Endodermal cell (in vitro differentiated cells): Measurements from ENCODE around the gene RNF186. TPM values are rescaled to one million over a fixed set of nuclear protein-coding genes. Genes with fewer than 3 reads are reported as not detected.

Experiments used
- DNase-seq: peaks from one replicate; pipeline ENCODE4 v3.0.0-alpha.2; 2017
- H3K27ac ChIP-seq: 2 replicates; pipeline ENCODE4 v1.5.1; 2013; ENCODE audit warnings: mild to moderate bottlenecking, low read depth, low read length, moderate library complexity
- H3K27me3 ChIP-seq: 2 replicates; pipeline ENCODE4 v1.6.1; 2013; ENCODE audit warnings: mild to moderate bottlenecking, low read length, moderate library complexity; ENCODE audit not compliant: insufficient read depth, control insufficient read depth, poor library complexity, severe bottlenecking
- H3K36me3 ChIP-seq: 2 replicates; pipeline ENCODE4 v1.7.0; 2013; ENCODE audit warnings: mild to moderate bottlenecking, low read length, moderate library complexity; ENCODE audit not compliant: control insufficient read depth, insufficient read depth
- H3K4me1 ChIP-seq: one replicate; pipeline ENCODE4 v1.7.0; 2013; ENCODE audit warnings: low read length; ENCODE audit not compliant: control insufficient read depth, insufficient read depth
- H3K4me3 ChIP-seq: 2 replicates; pipeline ENCODE4 v1.5.1; 2013; ENCODE audit warnings: mild to moderate bottlenecking, low read length, moderate library complexity
- H3K9ac ChIP-seq: 2 replicates; pipeline ENCODE4 v1.6.1; 2013; ENCODE audit warnings: mild to moderate bottlenecking, low read length, moderate library complexity; ENCODE audit not compliant: poor library complexity, severe bottlenecking; ENCODE audit errors: extremely low read depth
- H3K9me3 ChIP-seq: 2 replicates; pipeline ENCODE4 v1.6.1; 2013; ENCODE audit warnings: mild to moderate bottlenecking, low read length, moderate library complexity; ENCODE audit not compliant: control insufficient read depth
- H3K27ac Mint-ChIP-seq: 2 replicates; pipeline ENCODE4 v1.8.0; 2020; ENCODE audit warnings: mixed read lengths
- H3K27me3 Mint-ChIP-seq: 2 replicates; pipeline ENCODE4 v1.8.0; 2021; ENCODE audit warnings: mild to moderate bottlenecking, mixed read lengths; ENCODE audit not compliant: insufficient read depth
- H3K36me3 Mint-ChIP-seq: 2 replicates; pipeline ENCODE4 v1.8.0; 2020; ENCODE audit warnings: low read depth, mixed read lengths
- H3K4me1 Mint-ChIP-seq: 2 replicates; pipeline ENCODE4 v1.8.0; 2020; ENCODE audit warnings: mixed read lengths
- H3K4me3 Mint-ChIP-seq: 2 replicates; pipeline ENCODE4 v1.8.0; 2020; ENCODE audit warnings: mild to moderate bottlenecking, moderate library complexity, mixed read lengths
- H3K9me3 Mint-ChIP-seq: 2 replicates; pipeline ENCODE4 v1.8.0; 2020; ENCODE audit warnings: mild to moderate bottlenecking, mixed read lengths
- CTCF ChIP-seq: fragments of 200-600 bp; sonication (generic); conservative IDR thresholded peaks from 2 replicates; pipeline ENCODE4 v1.5.0; 2021; ENCODE audit warnings: antibody characterized with exemption, mild to moderate bottlenecking
- WGBS, 2 experiments: methylation state at CpG; one replicate each; pipeline versions ENCODE4 v1.1.5 to v1.1.7; 2013; ENCODE audit warnings: missing lambda C conversion rate in 2 of 2, mixed read lengths in 1 of 2; ENCODE audit not compliant: insufficient coverage in 1 of 2, insufficient read length in 1 of 2; 5-methylcytosine and 5-hydroxymethylcytosine counted together
- total RNA-seq, 2 donors: library from RNA; stranded (reverse); fragmentation: NEBNext Ultra II Directional in 1 of 2; extraction: Animal tissue kit (Norgen Biotek cat#: 25700) in 1 of 2; gene quantifications; 2 replicates in 1 of 2; 3 replicates in 1 of 2; pipeline ENCODE4 v1.2.1, GENCODE V29; 2021

The RNF186 gene
- total RNA-seq, 2 donors from 2014 or later, result not detected

- no peak for DNase-seq
- TF ChIP-seq CTCF, result no peak
- no peaks in the 10 kb centered on the region for H3K36me3 Mint-ChIP-seq
- no peak overlapping the region for H3K27ac Mint-ChIP-seq
- Histone ChIP-seq H3K9ac (no peak overlapping the region), H3K36me3 (no peaks in the 10 kb centered on the region), H3K4me3 (no peak overlapping the region), H3K9me3 (no peaks in the 10 kb centered on the region), H3K27me3 (no peaks in the 10 kb centered on the region), H3K4me1 (peaks cover 6% of the 10 kb centered on the region), H3K27ac (no peak overlapping the region)
- H3K27me3 Mint-ChIP-seq, result no peaks in the 10 kb centered on the region
- peaks cover 17% of the 10 kb centered on the region for H3K4me1 Mint-ChIP-seq
- 92 to 100% methylated on average over 4 to 6 of the region's 6 CpGs for WGBS, 2 experiments
- no peak overlapping the region for H3K4me3 Mint-ChIP-seq
- no peaks in the 10 kb centered on the region for H3K9me3 Mint-ChIP-seq
Observed at GRCh38 chr1:19771350-19771749, 43.7 kb downstream of the RNF186 start.

GRCh38 chr1:19770436-19771190 is 44.5 kb downstream of the RNF186 start:
- Histone ChIP-seq H3K9me3 (no peaks in the 10 kb centered on the region), H3K27me3 (no peaks in the 10 kb centered on the region), H3K4me1 (peaks cover 7% of the 10 kb centered on the region), H3K27ac (no peak overlapping the region), H3K36me3 (no peaks in the 10 kb centered on the region), H3K4me3 (no peak overlapping the region), H3K9ac (no peak overlapping the region)
- 94 to 100% methylated on average over 6 to 9 of the region's 10 CpGs for WGBS, 2 experiments
- DNase-seq, result no peak
- Mint-ChIP-seq H3K4me1 (peaks cover 24% of the 10 kb centered on the region), H3K9me3 (no peaks in the 10 kb centered on the region), H3K36me3 (no peaks in the 10 kb centered on the region), H3K27me3 (no peaks in the 10 kb centered on the region), H3K27ac (no peak overlapping the region), H3K4me3 (no peak overlapping the region)
- TF ChIP-seq CTCF, result no peak

- peaks cover 16% of the 10 kb centered on the region for H3K4me1 ChIP-seq
- H3K27me3 Mint-ChIP-seq, result no peaks in the 10 kb centered on the region
- 77 to 78% methylated on average over 3 to 10 of the region's 10 CpGs for WGBS, 2 experiments
- no peaks in the 10 kb centered on the region for H3K36me3 Mint-ChIP-seq
- no peak overlapping the region for H3K27ac ChIP-seq
- H3K27me3 ChIP-seq, result no peaks in the 10 kb centered on the region
- no peak overlapping the region for H3K9ac ChIP-seq
- H3K36me3 ChIP-seq, result no peaks in the 10 kb centered on the region
- H3K27ac Mint-ChIP-seq, result peak overlapping the region; percentile 37
- no peak overlapping the region for H3K4me3 Mint-ChIP-seq
- H3K4me1 Mint-ChIP-seq, result peaks cover 33% of the 10 kb centered on the region
- no peaks in the 10 kb centered on the region for H3K9me3 ChIP-seq
- H3K9me3 Mint-ChIP-seq, result no peaks in the 10 kb centered on the region
- TF ChIP-seq CTCF, result no peak
- no peak overlapping the region for H3K4me3 ChIP-seq
- DNase-seq, result peak; percentile 77
Observed at GRCh38 chr1:19769211-19769932, 45.7 kb downstream of the RNF186 start.
